Right lobe of liver (tissue), 6 donors: ENCODE data around the gene OR5K4. TPM values are rescaled to one million over a fixed set of nuclear protein-coding genes. Genes with fewer than 3 reads are reported as not detected.

Experiments used
- ATAC-seq, 4 donors: fragments of 200-7000 bp; cut with Tn5 transposase; one replicate each; pipeline ENCODE4 v1.9.1; 2020; ENCODE audit warnings: mild to moderate bottlenecking in 4 of 4, moderate library complexity in 4 of 4
- DNase-seq, 3 donors: peaks; one replicate each; pipeline ENCODE4 v3.0.0-alpha.2; 2020
- H3K27ac ChIP-seq, 3 donors: fragments of 200-600 bp; one replicate each; pipeline ENCODE4 v1.8.0; 2022
- H3K27me3 ChIP-seq, 2 donors: fragments of 200-600 bp; one replicate each; pipeline ENCODE4 v1.8.0; 2022
- H3K36me3 ChIP-seq, 4 donors: fragments of 200-600 bp; sonication (generic) in 1 of 4; one replicate each; pipeline versions ENCODE4 v1.5.1 to v1.8.0; 2017 to 2022; ENCODE audit warnings: control low read depth in 1 of 4
- H3K4me1 ChIP-seq, 4 donors: fragments of 200-600 bp; sonication (generic) in 1 of 4; one replicate each; pipeline versions ENCODE4 v1.5.1 to v1.8.0; 2017 to 2022; ENCODE audit warnings: control low read depth in 1 of 4
- H3K4me3 ChIP-seq, 3 donors: fragments of 200-600 bp; one replicate each; pipeline ENCODE4 v1.8.0; 2022
- H3K9me3 ChIP-seq, 4 donors: fragments of 200-600 bp; sonication (generic) in 1 of 4; one replicate each; pipeline versions ENCODE4 v1.5.1 to v1.8.0; 2017 to 2022; ENCODE audit warnings: control low read depth in 1 of 4
- CTCF ChIP-seq, 4 donors: fragments of 200-600 bp in 3 of 4; fragments of 450-650 bp in 1 of 4; IDR thresholded peaks; one replicate each; pipeline versions ENCODE4 v1.5.1 to v1.8.0; 2016 to 2022; ENCODE audit warnings: antibody characterized with exemption in 4 of 4, mild to moderate bottlenecking in 2 of 4
- POLR2A ChIP-seq: fragments of 450-650 bp; IDR thresholded peaks from one replicate; pipeline ENCODE4 v1.6.1; 2017; ENCODE audit warnings: antibody characterized with exemption, mild to moderate bottlenecking
- WGBS: methylation state at CpG from one replicate; pipeline ENCODE4 v1.1.6; 2018; ENCODE audit warnings: low coverage, low lambda C conversion rate; ENCODE audit not compliant: insufficient coverage; ENCODE audit errors: missing lambda C conversion rate; 5-methylcytosine and 5-hydroxymethylcytosine counted together
- intact Hi-C, 2 donors: fragments of 100-400 bp; cut with DNase I; formaldehyde crosslinking; loops; one replicate each; pipeline versions ENCODE4 v1.11.2 to v1.14.1; 2022
- total RNA-seq, 6 experiments: library from RNA; depleted of rRNA in 2 of 6; stranded (reverse); fragments of >200 nt in 2 of 6; fragmentation: NEBNext Ultra II Directional in 3 of 6; extraction: Animal tissue kit (Norgen Biotek cat#: 25700) in 3 of 6; gene quantifications; one replicate each; pipeline versions ENCODE4 v1.1.0 to v1.2.4, GENCODE V29; 2016 to 2023
- donor health status: DM: no; HTN: yes; CAD: no.
- donor health status: DM: no; HTN: no; CAD: no.
- donor health status: DM: no; HTN: no; CAD: no.
- donor health status: DM: no; HTN: yes; CAD: no.
- donor health status: DM: no; HTN: yes; CAD: no.

OR5K4 gene
- total RNA-seq, 6 experiments from 2014 or later = not detected

GRCh38 chr3:98398513-98398912 is 44.9 kb downstream of the OR5K4 start:
- DNase-seq = no peak

GRCh38 chr3:98402507-98402906 is 48.9 kb downstream of the OR5K4 start:
- DNase-seq (no peak), ATAC-seq (no peak)
- Histone ChIP-seq H3K36me3 (no peaks in the 10 kb centered on the region), H3K9me3 (peaks cover 0 to 5% (median 0%) of the 10 kb centered on the region in 4 donors), H3K4me1 (no peaks in the 10 kb centered on the region), H3K4me3 (no peak overlapping the region), H3K27me3 (no peaks in the 10 kb centered on the region), H3K27ac (no peak overlapping the region)
- TF ChIP-seq CTCF (IDR thresholded peaks at IDR 0.05) = no peak
- no peak for TF ChIP-seq POLR2A
- intact Hi-C loops = no loop called here
- WGBS = 67% methylated on average over 1 of the region's 1 CpG

More at GRCh38 chr3:98398513-98398912, 44.9 kb downstream of the OR5K4 start:
- Histone ChIP-seq H3K4me1 (no peaks in the 10 kb centered on the region), H3K4me3 (no peak overlapping the region), H3K36me3 (no peaks in the 10 kb centered on the region), H3K27me3 (no peaks in the 10 kb centered on the region), H3K27ac (no peak overlapping the region), H3K9me3 (no peaks in the 10 kb centered on the region)
- ATAC-seq = no peak
- TF ChIP-seq CTCF (IDR thresholded peaks at IDR 0.05) = no peak
- no peak for TF ChIP-seq POLR2A
- intact Hi-C loops = no loop called here

- Histone ChIP-seq H3K9me3 (peaks cover 0 to 5% (median 0%) of the 10 kb centered on the region in 4 donors), H3K4me3 (no peak overlapping the region), H3K4me1 (no peaks in the 10 kb centered on the region), H3K27ac (no peak overlapping the region), H3K27me3 (no peaks in the 10 kb centered on the region), H3K36me3 (no peaks in the 10 kb centered on the region)
- ATAC-seq = no peak
- no peak for DNase-seq
- no peak for TF ChIP-seq CTCF (IDR thresholded peaks at IDR 0.05)
- no peak for TF ChIP-seq POLR2A
- intact Hi-C loops = no loop called here
Measured at GRCh38 chr3:98404010-98404409, 50.4 kb downstream of the OR5K4 start.

Other genes with a start within 250 kb of the OR5K4 start
- not detected for gene OR5H1, start 223.1 kb upstream of the OR5K4 start, total RNA-seq
- gene OR5H14, start 206.4 kb upstream of the OR5K4 start, total RNA-seq = under 1 TPM in 1 of 6 experiments, not detected in 5; 0.02 TPM
- not detected for gene OR5H15, start 187.2 kb upstream of the OR5K4 start, total RNA-seq
- not detected for gene OR5H6, start 89.6 kb upstream of the OR5K4 start, total RNA-seq
- gene OR5H2, start 71.3 kb upstream of the OR5K4 start, total RNA-seq = not detected
- gene OR5K3, start 36.8 kb downstream of the OR5K4 start, total RNA-seq = not detected
- gene OR5K1, start 109.3 kb downstream of the OR5K4 start, total RNA-seq = not detected
- gene OR5K2, start 143.8 kb downstream of the OR5K4 start, total RNA-seq = not detected
- 10 to 100 TPM; 26.1 to 44.8 (median 34.9) TPM for gene CLDND1, start 169.0 kb downstream of the OR5K4 start, total RNA-seq
- gene GPR15, start 178.1 kb downstream of the OR5K4 start, total RNA-seq = not detected
- gene CPOX, start 239.8 kb downstream of the OR5K4 start, total RNA-seq = 10 to 100 TPM; 20.3 to 26.9 (median 22.6) TPM